HCT116 (cell line): ENCODE results near the gene PDE1C.

Experiments used
- CBX3 ChIP-seq: IDR thresholded peaks from 2 replicates; pipeline ENCODE4 v1.6.1; 2012; ENCODE audit warnings: low read depth
- EGR1 ChIP-seq: IDR thresholded peaks from 2 replicates; pipeline ENCODE4 v1.6.1; 2012; ENCODE audit warnings: low read depth
- ELF1 ChIP-seq: IDR thresholded peaks from 2 replicates; pipeline ENCODE4 v1.6.1; 2012; ENCODE audit warnings: low read depth, borderline replicate concordance
- EZH2 ChIP-seq: fragments of 200-600 bp; sonication (generic); IDR thresholded peaks from 2 replicates; pipeline ENCODE4 v1.6.1; 2017; ENCODE audit warnings: antibody characterized with exemption, mixed run types
- POLR2A ChIP-seq: IDR thresholded peaks from 2 replicates; pipeline ENCODE4 v1.7.0; 2011; ENCODE audit warnings: borderline replicate concordance; ENCODE audit not compliant: insufficient read depth, insufficient read length; ENCODE audit errors: extremely low read depth
- POLR2AphosphoS5 ChIP-seq: IDR thresholded peaks from 2 replicates; pipeline ENCODE4 v1.6.1; 2011; ENCODE audit warnings: mild to moderate bottlenecking, low read depth, low read length, moderate library complexity
- YY1 ChIP-seq: IDR thresholded peaks from 2 replicates; pipeline ENCODE4 v1.6.1; 2011; ENCODE audit warnings: low read length, low read depth, moderate library complexity, mild to moderate bottlenecking; ENCODE audit not compliant: insufficient replicate concordance; ENCODE audit errors: extremely low read depth
- ZNF274 ChIP-seq: fragments of 200-500 bp; sonication (Bioruptor generic); IDR thresholded peaks from 2 replicates; pipeline ENCODE4 v1.6.1; 2014; ENCODE audit warnings: mild to moderate bottlenecking, low read depth, low read length, inconsistent platforms
- TF ChIP-seq, protein P1 (sequence below), 3 experiments: fragments of 200-600 bp in 1 of 3; sonication (generic) in 1 of 3; IDR thresholded peaks in 2 of 3; conservative IDR thresholded peaks in 1 of 3; 2 replicates each; pipeline ENCODE4 v1.5.1; 2012 to 2017; ENCODE audit warnings: low read depth in 2 of 3, low read length in 2 of 3, antibody characterized with exemption in 1 of 3, borderline replicate concordance in 1 of 3, control low read depth in 1 of 3, mild to moderate bottlenecking in 1 of 3, mixed read lengths in 1 of 3, mixed run types in 1 of 3, moderate library complexity in 1 of 3; ENCODE audit not compliant: insufficient read depth in 1 of 3
- TF ChIP-seq, protein P2 (sequence below): IDR thresholded peaks from 2 replicates; pipeline ENCODE4 v1.6.1; 2011; ENCODE audit warnings: mild to moderate bottlenecking, low read length, moderate library complexity; ENCODE audit not compliant: insufficient replicate concordance; ENCODE audit errors: extremely low read depth
- TF ChIP-seq, protein P3 (sequence below): IDR thresholded peaks from 2 replicates; pipeline ENCODE4 v1.6.1; 2012
- TF ChIP-seq, protein P4 (sequence below): IDR thresholded peaks from 2 replicates; pipeline ENCODE4 v1.6.1; 2012; ENCODE audit warnings: low read depth
- TF ChIP-seq, protein P5 (sequence below): IDR thresholded peaks from 2 replicates; pipeline ENCODE4 v1.6.1; 2012

DNA sequence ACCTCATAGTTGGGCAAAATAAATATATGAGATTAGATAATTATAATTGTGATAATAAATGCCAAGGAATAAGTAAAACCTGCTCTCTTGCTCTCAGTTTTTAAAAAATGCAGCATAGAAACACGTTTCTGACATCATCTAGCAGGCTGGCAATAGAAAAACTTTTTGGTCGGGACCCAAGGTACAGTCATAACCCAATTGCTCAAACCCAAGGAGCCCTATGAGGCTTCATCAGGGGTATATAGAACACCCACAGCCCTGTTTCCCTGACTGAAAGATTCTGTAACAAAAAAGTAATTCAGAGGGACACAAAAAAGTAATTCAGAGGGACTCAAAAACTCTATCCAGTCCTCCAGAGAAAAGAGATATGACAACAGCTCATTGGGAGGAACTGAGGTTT, 3.8 kb downstream of the PDE1C start:
- TF ChIP-seq POLR2AphosphoS5: no peak
- TF ChIP-seq, protein P1, sequence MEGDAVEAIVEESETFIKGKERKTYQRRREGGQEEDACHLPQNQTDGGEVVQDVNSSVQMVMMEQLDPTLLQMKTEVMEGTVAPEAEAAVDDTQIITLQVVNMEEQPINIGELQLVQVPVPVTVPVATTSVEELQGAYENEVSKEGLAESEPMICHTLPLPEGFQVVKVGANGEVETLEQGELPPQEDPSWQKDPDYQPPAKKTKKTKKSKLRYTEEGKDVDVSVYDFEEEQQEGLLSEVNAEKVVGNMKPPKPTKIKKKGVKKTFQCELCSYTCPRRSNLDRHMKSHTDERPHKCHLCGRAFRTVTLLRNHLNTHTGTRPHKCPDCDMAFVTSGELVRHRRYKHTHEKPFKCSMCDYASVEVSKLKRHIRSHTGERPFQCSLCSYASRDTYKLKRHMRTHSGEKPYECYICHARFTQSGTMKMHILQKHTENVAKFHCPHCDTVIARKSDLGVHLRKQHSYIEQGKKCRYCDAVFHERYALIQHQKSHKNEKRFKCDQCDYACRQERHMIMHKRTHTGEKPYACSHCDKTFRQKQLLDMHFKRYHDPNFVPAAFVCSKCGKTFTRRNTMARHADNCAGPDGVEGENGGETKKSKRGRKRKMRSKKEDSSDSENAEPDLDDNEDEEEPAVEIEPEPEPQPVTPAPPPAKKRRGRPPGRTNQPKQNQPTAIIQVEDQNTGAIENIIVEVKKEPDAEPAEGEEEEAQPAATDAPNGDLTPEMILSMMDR (IDR thresholded peaks at IDR 0.05 in 2 of 3, conservative IDR thresholded peaks at IDR 0.05 in 1 of 3; ENCODE audit: borderline replicate concordance in 1 of 3, insufficient read depth in 1 of 3, low read depth in 2 of 3, low read length in 2 of 3): no peak
- TF ChIP-seq, protein P2, sequence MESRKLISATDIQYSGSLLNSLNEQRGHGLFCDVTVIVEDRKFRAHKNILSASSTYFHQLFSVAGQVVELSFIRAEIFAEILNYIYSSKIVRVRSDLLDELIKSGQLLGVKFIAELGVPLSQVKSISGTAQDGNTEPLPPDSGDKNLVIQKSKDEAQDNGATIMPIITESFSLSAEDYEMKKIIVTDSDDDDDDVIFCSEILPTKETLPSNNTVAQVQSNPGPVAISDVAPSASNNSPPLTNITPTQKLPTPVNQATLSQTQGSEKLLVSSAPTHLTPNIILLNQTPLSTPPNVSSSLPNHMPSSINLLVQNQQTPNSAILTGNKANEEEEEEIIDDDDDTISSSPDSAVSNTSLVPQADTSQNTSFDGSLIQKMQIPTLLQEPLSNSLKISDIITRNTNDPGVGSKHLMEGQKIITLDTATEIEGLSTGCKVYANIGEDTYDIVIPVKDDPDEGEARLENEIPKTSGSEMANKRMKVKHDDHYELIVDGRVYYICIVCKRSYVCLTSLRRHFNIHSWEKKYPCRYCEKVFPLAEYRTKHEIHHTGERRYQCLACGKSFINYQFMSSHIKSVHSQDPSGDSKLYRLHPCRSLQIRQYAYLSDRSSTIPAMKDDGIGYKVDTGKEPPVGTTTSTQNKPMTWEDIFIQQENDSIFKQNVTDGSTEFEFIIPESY: no peak
- TF ChIP-seq POLR2A: no peak
- TF ChIP-seq EZH2: no peak
- no peak for TF ChIP-seq YY1
- TF ChIP-seq EGR1: no peak
- TF ChIP-seq, protein P3, sequence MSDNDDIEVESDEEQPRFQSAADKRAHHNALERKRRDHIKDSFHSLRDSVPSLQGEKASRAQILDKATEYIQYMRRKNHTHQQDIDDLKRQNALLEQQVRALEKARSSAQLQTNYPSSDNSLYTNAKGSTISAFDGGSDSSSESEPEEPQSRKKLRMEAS: no peak
- no peak for TF ChIP-seq ZNF274
- TF ChIP-seq, protein P4, sequence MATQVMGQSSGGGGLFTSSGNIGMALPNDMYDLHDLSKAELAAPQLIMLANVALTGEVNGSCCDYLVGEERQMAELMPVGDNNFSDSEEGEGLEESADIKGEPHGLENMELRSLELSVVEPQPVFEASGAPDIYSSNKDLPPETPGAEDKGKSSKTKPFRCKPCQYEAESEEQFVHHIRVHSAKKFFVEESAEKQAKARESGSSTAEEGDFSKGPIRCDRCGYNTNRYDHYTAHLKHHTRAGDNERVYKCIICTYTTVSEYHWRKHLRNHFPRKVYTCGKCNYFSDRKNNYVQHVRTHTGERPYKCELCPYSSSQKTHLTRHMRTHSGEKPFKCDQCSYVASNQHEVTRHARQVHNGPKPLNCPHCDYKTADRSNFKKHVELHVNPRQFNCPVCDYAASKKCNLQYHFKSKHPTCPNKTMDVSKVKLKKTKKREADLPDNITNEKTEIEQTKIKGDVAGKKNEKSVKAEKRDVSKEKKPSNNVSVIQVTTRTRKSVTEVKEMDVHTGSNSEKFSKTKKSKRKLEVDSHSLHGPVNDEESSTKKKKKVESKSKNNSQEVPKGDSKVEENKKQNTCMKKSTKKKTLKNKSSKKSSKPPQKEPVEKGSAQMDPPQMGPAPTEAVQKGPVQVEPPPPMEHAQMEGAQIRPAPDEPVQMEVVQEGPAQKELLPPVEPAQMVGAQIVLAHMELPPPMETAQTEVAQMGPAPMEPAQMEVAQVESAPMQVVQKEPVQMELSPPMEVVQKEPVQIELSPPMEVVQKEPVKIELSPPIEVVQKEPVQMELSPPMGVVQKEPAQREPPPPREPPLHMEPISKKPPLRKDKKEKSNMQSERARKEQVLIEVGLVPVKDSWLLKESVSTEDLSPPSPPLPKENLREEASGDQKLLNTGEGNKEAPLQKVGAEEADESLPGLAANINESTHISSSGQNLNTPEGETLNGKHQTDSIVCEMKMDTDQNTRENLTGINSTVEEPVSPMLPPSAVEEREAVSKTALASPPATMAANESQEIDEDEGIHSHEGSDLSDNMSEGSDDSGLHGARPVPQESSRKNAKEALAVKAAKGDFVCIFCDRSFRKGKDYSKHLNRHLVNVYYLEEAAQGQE: no peak
- TF ChIP-seq, protein P5, sequence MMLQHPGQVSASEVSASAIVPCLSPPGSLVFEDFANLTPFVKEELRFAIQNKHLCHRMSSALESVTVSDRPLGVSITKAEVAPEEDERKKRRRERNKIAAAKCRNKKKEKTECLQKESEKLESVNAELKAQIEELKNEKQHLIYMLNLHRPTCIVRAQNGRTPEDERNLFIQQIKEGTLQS: no peak
- TF ChIP-seq CBX3: no peak
- no peak for TF ChIP-seq ELF1
